CD4-positive, alpha-beta T cell treated with Interleukin-15 for 4 hours (primary cell): ENCODE measurements around the gene KCNT2.

Experiments
- DNase-seq: peaks from one replicate; pipeline ENCODE4 v3.0.0-alpha.2; 2020; ENCODE audit warnings: low spot score

KCNT2 gene

DNA sequence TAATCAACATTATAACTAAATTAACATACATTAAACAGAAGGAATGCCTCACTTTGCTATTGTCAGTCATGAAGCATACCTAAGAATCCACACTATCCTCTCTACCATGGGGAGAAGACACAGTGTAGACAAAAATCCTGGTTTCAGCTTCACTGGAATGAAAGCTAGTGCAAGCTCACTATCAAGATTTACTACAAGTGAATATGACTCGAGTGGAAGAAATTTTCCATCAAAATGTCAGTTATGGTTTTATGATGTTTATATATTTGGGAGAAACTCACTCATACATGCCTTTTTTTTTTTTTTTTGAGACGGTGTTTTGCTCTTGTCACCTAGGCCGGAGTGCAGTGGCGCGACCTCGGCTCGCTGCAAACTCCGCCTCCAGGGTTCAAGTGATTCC lies 424.3 kb downstream of the KCNT2 start:
- DNase-seq: no peak

DNA sequence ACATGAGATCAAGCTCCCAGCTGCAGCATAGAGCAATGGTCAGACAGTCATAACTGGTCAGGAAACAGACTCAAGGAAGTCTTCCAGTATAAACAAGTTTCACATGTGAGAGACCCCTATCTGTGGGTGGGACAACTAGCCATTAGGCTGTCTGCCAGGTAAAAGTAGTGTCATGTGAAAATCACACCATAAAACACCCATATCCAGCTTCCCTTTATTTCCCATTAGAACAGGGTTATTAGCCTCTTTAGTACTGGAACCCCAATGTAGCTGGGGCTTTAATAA lies 426.7 kb downstream of the KCNT2 start:
- DNase-seq: no peak

DNA sequence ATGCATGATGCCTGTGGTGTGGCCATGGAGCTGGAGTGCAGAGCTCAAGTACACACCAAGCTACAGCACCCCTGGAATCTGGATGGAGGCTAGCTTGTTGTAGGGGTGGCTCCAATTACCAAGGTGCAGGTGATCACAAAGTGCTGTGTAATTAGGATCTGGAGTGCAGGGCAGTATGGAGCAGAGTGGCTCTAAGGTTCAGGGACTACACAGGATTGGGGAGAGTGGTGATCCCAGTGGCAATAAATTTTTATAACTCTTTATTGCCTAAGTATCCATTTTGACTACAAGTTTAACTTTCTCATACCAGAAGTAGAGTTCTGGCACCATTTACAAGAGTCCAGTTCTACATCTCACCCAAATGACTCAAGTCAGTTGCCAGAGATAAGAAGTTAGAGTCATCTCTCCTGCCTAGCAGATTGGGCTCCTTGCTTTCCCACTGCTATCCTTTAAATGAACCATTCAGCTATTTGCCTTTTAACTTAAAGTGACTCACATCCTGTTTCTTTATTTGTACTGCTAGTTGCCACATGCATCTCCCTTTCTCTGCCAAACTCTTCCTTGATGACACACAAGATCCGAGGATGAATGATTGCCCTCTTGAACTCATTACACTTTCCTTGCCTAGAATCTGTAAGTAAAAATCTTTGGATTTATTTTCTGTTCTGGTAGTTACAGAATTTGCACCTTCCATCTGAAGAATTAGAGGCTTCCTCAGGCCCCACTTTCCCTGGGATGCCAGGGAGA lies 427.2 kb downstream of the KCNT2 start:
- no peak for DNase-seq

DNA sequence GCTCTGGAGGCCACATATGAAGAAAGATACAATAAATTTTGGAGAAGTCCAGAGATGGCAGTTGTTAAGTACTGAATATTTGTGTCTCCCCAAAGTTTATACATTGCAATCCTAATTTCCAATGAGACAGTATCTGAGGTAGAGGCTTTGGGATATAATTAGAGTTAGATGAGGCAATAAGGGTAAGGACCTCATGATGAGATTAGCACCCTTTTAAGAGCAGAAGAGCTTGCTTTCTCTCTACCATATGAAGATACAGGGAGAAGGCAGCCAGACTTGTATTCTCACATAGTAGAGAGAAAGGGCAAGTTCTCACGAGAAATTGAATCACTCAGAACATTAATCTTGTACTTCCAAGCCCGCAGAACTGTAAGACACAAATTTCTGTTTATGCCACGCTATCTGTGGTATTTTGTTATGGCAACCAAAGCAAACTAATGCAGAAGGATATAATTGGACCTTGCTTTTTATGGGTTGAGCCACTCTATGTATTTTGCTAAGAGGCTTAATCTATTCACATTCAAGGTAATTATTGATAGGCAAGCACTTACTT lies 430.1 kb downstream of the KCNT2 start:
- no peak for DNase-seq
